GM06990 (cell line): ENCODE measurements around the gene PRIMA1.

Experiments
- DNase-seq: peaks from one replicate; pipeline ENCODE4 v3.0.0-alpha.2; 2011; ENCODE audit not compliant: insufficient read length; ENCODE audit errors: extremely low read depth
- H3K27me3 ChIP-seq: replicated peaks from 2 replicates; pipeline ENCODE4 v1.6.0; 2011; ENCODE audit warnings: low read length; ENCODE audit not compliant: control insufficient read depth, insufficient read depth
- H3K36me3 ChIP-seq: 2 replicates; pipeline ENCODE4 v1.5.1; 2011; ENCODE audit warnings: low read length; ENCODE audit not compliant: control insufficient read depth, insufficient read depth
- H3K4me3 ChIP-seq: replicated peaks from 2 replicates; pipeline ENCODE4 v1.5.1; 2011; ENCODE audit warnings: low read depth, mild to moderate bottlenecking, control low read depth, low read length
- TF ChIP-seq, protein P1 (sequence below): IDR thresholded peaks from 2 replicates; pipeline ENCODE4 v1.5.1; 2011; ENCODE audit warnings: low read length, control low read depth, mild to moderate bottlenecking, inconsistent platforms; ENCODE audit not compliant: insufficient read depth, poor library complexity, severe bottlenecking

PRIMA1 gene

DNA sequence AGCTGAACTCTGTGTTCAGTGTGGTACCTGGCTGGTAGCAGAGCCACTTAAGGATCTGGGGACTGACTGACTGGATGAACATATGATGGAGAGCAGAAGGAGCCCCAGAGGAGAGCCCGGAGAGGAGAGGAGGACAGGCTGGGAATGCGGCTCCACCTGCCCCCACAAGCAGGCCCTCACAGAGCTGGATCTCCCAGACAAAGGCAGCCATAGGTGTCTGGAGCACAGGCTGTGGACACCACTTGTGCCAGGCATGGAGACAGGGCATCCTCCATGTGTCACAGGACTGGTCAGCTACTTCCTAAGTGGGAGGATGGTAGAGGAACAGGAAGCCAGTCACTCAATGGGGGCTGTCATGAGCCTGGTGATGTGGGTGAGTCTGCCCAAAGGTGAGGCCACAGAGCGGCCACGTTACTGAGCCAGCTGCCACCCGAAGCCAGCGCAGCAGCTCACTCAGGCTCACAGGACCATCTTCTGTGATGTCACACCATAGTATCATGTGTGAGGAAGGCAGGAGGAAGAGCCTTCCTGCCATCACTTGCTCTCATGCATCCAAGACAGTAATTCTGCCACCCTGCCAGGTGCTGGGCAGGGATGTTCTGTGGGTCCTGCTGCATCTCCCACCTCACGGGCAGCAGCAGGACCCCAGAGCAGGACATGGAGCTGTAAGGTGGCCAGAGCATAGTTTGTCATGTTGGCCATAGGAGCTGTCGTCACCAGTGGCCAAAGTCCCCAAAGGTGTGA lies 72.1 kb downstream of the PRIMA1 start:
- no peak for DNase-seq
- H3K4me3 ChIP-seq = no peak overlapping the region
- TF ChIP-seq, protein P1, sequence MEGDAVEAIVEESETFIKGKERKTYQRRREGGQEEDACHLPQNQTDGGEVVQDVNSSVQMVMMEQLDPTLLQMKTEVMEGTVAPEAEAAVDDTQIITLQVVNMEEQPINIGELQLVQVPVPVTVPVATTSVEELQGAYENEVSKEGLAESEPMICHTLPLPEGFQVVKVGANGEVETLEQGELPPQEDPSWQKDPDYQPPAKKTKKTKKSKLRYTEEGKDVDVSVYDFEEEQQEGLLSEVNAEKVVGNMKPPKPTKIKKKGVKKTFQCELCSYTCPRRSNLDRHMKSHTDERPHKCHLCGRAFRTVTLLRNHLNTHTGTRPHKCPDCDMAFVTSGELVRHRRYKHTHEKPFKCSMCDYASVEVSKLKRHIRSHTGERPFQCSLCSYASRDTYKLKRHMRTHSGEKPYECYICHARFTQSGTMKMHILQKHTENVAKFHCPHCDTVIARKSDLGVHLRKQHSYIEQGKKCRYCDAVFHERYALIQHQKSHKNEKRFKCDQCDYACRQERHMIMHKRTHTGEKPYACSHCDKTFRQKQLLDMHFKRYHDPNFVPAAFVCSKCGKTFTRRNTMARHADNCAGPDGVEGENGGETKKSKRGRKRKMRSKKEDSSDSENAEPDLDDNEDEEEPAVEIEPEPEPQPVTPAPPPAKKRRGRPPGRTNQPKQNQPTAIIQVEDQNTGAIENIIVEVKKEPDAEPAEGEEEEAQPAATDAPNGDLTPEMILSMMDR = no peak
- no peaks in the 10 kb centered on the region for H3K27me3 ChIP-seq
- no peaks in the 10 kb centered on the region for H3K36me3 ChIP-seq

DNA sequence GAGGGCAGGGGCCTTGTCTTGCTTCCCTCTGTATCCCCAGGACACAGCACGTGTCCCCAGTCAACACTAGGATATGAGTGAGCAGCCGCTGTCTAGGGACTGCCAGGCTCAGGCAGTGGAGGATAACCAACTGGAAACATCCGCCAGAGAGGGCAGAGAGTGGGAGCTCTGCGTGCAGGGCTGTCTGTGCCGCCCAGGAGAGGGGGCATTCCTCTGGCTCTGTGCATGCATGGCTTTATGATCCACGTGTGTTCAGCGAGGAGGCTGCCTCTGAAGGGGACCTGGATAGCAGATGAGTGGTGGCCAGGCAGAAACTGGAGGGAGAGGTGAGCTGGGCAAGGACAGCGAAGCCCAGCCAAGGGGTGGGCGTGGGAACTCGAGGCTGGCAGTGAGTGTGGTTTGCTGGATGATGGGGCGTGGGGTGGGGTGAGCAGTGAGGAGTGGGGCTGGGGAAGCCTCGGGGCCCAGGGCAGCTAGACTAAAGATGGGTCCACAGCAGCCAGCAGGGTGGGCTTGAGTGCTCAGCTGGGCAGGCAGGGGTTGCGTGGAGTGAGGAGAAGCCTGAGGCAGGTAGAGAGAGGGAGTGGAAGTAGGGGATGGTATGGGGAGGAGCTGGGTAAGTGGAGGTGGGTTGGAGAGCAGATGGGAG lies 72.9 kb downstream of the PRIMA1 start:
- Histone ChIP-seq H3K4me3 (no peak overlapping the region), H3K36me3 (no peaks in the 10 kb centered on the region), H3K27me3 (no peaks in the 10 kb centered on the region)
- no peak for DNase-seq
- TF ChIP-seq, protein P1 = no peak

DNA sequence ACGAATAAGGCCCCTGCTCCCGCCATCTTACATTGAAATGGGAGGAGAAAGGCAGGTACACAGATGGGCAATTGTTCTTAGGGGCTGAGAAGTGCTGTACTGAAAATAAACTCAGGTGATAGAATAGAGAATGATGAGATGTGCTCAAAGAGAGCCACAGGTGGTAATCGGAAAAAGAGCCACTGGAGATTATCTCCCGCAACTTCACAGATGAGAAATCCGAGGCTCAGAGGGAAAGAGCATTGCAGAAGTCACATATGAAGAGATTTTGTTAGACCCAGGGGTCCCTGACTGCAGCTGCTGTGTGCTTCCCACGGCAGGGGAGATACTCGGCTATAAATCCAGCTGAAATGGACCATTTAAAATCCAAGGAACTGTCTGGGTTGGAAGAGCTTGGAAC lies 73.7 kb downstream of the PRIMA1 start:
- H3K36me3 ChIP-seq = no peaks in the 10 kb centered on the region
- no peak overlapping the region for H3K4me3 ChIP-seq
- no peak for DNase-seq
- TF ChIP-seq, protein P1 = no peak
- H3K27me3 ChIP-seq = peaks cover 2% of the 10 kb centered on the region; the same call in 1 of the 2 replicates

DNA sequence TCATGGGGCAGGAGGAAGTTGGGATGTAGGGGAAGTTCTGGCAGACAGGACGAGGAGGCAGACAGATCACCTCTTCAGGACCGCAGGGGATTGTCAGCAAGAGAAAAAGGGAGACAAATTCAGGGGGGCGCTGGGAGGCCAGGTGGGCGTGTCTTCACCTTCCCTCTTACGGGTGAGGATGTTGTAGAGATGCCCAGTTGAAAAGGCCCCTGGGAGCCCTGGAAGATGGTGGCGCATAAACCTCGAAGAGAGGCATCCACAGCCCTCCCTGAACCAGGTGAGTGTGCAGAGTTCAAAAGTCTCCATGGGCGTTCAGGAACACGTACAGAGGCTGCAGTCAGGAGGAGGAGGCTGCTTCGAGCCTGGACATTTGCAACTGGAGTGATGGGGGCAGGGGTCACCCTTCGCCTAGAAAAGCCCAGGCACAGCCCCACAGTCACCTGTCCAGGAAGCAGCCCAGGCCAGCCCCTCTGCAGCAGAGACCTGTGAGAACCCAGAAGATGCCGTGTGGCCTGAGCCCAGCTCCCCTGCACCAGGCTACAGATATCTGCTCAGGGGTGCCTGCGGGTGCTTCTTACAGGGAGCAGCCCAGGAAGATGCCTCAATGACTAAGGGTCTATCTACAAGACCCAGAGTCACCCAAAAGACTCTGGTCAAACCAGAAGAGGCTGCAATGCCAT lies 74.4 kb downstream of the PRIMA1 start:
- TF ChIP-seq, protein P1 = no peak
- no peak overlapping the region for H3K4me3 ChIP-seq
- no peak for DNase-seq
- no peaks in the 10 kb centered on the region for H3K36me3 ChIP-seq
- peaks cover 2% of the 10 kb centered on the region; the same call in 1 of the 2 replicates for H3K27me3 ChIP-seq

DNA sequence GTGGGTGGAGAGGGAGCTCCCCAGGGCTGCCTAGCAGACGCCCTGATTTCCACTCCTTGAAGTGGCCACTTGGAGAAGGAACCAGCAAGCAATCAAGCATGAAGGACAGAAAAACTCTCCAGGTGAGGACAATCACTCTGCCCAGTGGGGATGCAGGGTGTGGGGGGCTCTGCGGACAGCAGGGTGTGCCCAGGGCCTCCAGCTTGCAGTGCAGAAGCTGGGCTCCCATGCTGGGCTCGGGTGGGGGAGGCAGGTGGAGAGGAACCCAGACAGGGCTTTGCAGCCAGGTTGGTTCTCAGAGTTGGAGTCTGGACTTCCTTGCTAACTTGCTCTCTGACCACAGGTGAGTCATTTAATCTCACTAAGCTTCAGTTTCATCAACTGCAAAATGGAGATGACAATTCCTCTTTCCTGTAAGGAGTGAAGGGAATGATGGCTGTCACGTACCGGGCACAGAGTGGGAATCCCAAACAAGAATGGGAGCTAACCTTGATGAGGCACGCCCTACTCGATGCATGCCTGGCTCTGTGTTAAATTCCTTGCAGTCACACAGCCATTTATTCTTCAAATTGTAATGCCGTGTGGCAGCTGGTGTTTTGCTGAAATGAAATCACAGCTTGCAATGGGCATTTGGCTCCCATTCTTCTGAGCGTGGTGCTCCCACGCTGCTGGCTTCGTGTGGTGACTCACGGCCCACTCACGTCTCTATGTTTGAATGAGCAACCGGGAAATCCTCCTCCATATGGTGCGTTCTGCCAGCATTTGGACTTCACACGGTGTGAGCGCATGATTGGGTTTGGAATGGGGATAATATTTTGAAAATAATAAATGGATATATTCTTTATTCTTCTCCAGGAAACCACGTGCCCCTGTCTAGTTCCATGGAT lies 75.2 kb downstream of the PRIMA1 start:
- peaks cover 2% of the 10 kb centered on the region; the same call in 1 of the 2 replicates for H3K27me3 ChIP-seq
- TF ChIP-seq, protein P1 = no peak
- H3K4me3 ChIP-seq = no peak overlapping the region
- DNase-seq = no peak
- no peaks in the 10 kb centered on the region for H3K36me3 ChIP-seq
